Astrocyte (in vitro differentiated cells and primary cell): ENCODE measurements around the gene IMMP2L.

Experiments used
- EZH2 ChIP-seq: IDR thresholded peaks from 2 replicates; pipeline ENCODE4 v1.6.1; 2012; ENCODE audit warnings: mild to moderate bottlenecking, low read length, inconsistent platforms; ENCODE audit not compliant: insufficient read depth
- TF ChIP-seq, protein P1 (sequence below): IDR thresholded peaks from 2 replicates; pipeline ENCODE4 v1.5.1; 2011; ENCODE audit warnings: low read depth, mild to moderate bottlenecking, inconsistent platforms, low read length, moderate library complexity; ENCODE audit not compliant: insufficient read depth

DNA sequence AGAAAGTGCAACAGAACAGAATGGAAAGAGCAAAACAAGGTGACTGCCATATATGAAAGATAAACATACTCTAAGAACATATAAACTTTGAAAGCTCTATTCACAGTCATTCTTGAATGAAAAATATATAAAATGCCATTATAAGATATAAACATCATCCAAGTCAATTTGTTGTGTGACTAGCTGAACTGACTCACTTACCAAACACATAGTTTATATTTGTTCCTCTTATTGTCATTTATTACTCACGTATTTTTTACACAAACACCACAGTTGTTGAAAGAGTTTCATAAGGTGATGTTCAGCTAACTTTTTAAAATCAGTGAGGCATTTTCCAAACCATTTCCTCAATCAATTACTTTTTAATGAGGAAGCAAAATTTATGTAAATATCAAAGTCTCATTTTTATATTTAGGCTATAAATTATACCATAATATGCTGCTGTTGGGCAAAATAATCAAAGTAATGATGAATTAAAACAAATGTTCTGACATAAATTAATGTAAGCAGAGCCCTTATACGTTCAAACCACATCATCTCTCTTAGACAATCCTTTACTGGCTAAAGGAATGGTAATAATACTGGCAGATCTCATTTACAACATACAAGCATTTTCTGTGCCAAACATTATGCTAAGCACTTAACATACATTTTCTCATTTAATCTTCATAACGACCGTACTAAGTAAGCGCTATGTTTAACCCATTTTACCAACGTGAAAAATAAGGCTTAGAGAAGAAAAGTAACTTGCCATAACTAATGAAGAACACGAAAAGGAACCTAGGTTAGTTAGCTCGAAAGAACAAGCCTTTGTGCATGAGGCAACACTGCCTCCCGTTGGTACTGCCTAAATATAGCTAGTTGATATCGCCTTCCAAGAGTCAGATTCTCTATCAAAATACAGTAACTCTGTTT is 464.0 kb downstream of the IMMP2L start:
- TF ChIP-seq, protein P1, sequence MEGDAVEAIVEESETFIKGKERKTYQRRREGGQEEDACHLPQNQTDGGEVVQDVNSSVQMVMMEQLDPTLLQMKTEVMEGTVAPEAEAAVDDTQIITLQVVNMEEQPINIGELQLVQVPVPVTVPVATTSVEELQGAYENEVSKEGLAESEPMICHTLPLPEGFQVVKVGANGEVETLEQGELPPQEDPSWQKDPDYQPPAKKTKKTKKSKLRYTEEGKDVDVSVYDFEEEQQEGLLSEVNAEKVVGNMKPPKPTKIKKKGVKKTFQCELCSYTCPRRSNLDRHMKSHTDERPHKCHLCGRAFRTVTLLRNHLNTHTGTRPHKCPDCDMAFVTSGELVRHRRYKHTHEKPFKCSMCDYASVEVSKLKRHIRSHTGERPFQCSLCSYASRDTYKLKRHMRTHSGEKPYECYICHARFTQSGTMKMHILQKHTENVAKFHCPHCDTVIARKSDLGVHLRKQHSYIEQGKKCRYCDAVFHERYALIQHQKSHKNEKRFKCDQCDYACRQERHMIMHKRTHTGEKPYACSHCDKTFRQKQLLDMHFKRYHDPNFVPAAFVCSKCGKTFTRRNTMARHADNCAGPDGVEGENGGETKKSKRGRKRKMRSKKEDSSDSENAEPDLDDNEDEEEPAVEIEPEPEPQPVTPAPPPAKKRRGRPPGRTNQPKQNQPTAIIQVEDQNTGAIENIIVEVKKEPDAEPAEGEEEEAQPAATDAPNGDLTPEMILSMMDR, result peak; percentile 71
- no peak for TF ChIP-seq EZH2
